HG02981 (cell line): Measurements from ENCODE around the gene EMC9.
"Not testable (repeated sequence)": the region's sequence is repeated elsewhere in the genome, so short reads cannot be mapped to it uniquely, and the experiment has no call there.

Experiments used
- ATAC-seq: cut with Tn5 transposase; IDR thresholded peaks from one replicate; pipeline ENCODE4 v1.9.1; 2021; ENCODE audit warnings: mild to moderate bottlenecking, moderate library complexity; ENCODE audit not compliant: unreplicated experiment

EMC9 gene

DNA sequence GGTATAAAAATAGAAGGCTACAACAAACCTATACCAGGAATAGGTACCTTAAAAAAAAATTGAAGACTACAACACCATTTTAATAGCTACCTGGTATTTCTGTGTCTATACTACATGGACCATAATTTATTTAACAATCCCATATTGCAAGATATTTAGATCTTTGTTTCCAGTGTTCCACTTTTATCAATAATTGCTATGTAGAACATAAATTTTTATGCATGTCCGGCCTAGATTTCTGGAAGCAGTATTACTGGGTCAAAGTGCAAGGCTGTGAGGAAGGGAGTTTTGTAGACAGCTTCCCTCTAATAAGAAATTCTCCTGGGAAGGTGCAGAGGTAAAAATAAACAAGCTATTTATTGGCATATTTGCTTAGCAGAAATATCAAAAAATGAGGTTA is 30.9 kb downstream of the EMC9 start:
- ATAC-seq, result no peak

DNA sequence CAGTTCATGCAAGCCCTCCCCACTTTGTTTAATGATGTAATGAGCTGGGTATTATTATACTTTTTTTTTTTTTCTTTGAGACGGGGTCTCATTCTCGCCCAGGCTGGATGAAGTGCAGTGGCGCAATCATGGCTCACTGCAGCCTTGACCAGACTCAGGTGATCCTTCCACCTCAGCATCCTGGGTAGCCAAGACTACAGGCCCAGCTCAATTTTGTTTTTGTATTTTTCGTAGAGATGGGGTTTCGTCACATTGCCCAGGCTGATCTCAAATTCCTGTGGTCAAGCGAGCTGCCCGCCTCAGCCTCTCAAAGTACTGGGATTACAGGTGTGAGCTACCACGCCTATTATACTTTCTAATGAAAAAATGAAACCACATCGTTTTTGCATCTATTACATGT is 31.3 kb downstream of the EMC9 start:
- ATAC-seq, result no peak

- no peak for ATAC-seq
Observed at GRCh38 chr14:24108336-24108874, 33.0 kb downstream of the EMC9 start.

DNA sequence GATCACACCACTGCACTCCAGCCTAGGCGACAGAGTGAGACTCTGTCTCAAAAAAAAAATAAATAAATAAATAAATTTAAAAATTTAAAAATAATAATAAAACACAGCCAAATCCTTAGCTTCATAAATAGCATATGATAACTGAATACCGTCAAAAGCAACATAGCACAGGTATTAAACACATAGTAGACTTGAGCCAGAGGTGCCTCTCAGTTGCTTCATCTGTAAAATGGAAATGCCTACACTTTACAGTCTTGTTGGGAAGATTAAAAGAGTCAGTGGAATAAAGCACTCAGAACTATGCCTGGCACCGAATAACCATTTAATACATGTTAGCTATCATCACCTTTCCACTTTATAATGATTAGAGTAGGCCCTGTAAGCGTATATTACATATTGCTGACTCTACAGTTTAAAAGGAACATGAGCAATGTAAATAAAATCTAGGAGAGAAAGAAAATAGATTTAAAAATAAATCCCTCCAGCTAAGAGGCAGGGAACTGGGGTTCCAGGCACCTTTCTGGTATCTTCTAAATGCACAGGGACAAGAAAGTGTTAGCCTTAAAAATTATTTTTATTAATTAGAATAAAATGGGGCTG is 34.6 kb downstream of the EMC9 start:
- no peak for ATAC-seq

GRCh38 chr14:24105609-24106239 is 35.7 kb downstream of the EMC9 start:
- not testable (repeated sequence) for ATAC-seq

- no peak for ATAC-seq
Observed at GRCh38 chr14:24103451-24103850, 37.9 kb downstream of the EMC9 start.

GRCh38 chr14:24102357-24103048 is 38.9 kb downstream of the EMC9 start:
- no peak for ATAC-seq

- ATAC-seq, result no peak
Observed at GRCh38 chr14:24100982-24101494, 40.4 kb downstream of the EMC9 start.

- no peak for ATAC-seq
Observed at GRCh38 chr14:24100197-24100981, 41.0 kb downstream of the EMC9 start.

DNA sequence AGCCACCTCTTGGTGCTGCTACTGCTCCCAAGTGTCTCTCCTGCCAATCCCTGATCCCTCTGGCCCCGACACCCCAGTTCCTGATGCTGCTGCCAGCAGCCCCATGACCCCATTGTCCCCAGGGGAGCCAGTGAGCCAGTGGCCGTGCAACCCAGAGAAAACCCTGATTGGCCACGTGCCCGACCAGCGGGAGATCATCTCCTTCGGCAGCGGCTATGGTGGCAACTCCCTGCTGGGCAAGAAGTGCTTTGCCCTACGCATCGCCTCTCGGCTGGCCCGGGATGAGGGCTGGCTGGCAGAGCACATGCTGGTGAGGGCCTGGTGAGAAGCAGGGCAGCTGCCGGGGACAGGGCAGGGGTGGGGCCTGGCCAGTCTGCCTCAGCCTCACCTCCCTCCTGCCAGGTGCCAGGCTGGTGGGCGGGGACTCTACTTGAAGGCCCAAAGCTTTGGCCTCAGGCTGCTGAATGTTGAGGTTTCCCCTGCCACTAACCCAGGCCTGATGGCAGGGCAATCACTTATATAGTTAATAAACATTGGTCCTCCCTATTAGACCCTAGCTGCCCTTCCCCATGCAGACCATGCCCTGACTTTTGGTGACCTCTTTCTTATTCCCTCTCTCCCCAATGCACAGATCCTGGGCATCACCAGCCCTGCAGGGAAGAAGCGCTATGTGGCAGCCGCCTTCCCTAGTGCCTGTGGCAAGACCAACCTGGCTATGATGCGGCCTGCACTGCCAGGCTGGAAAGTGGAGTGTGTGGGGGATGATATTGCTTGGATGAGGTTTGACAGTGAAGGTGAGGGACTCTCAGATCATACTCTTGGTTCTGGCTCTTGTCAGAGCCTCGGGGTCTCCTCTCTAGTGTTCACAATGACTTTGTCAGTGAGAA is 42.2 kb downstream of the EMC9 start:
- no peak for ATAC-seq

DNA sequence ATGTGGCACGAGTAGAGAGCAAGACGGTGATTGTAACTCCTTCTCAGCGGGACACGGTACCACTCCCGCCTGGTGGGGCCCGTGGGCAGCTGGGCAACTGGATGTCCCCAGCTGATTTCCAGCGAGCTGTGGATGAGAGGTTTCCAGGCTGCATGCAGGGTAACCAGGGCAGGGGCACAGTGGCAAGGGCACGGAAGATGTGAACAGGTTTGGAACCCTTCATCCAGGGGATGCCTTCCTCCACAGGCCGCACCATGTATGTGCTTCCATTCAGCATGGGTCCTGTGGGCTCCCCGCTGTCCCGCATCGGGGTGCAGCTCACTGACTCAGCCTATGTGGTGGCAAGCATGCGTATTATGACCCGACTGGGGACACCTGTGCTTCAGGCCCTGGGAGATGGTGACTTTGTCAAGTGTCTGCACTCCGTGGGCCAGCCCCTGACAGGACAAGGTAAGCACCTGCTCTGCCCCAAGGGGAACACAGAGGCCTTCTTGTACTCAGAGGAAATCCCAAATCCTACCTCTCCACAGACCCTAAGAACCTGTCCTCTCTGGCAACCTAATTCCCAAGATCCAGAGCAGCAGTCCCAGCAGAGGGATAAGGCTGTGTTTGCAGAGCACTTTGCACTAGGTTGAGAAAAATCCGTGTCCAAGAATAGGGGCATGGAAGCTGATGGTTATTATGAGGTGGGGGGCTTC is 43.0 kb downstream of the EMC9 start:
- no peak for ATAC-seq

DNA sequence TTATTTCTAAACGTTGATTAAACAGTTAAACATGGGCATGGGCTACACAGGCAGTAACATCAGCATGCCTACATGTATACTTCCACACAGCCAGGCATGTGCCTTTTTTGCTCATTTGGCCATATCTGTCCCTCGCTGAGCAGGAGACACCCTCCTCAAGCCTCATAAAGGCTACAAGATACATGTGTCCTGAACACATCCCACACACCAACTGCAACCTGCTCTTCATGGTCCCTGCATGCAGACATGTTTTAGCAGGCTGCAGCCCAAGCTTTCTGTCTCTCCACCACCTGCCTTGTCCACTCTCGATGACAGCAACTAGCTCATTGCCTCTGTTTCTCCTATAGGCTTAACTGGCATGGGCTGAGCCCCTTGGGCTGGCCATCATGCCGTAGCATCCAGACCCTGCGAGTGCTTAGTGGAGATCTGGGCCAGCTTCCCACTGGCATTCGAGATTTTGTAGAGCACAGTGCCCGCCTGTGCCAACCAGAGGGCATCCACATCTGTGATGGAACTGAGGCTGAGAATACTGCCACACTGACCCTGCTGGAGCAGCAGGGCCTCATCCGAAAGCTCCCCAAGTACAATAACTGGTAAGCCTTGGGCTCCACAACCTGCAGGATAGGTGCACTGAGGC is 44.7 kb downstream of the EMC9 start:
- ATAC-seq, result no peak

- peak; percentile 63 for ATAC-seq
Observed at GRCh38 chr14:24095271-24096068, 45.9 kb downstream of the EMC9 start.

GRCh38 chr14:24094841-24095270 is 46.5 kb downstream of the EMC9 start:
- no peak for ATAC-seq

DNA sequence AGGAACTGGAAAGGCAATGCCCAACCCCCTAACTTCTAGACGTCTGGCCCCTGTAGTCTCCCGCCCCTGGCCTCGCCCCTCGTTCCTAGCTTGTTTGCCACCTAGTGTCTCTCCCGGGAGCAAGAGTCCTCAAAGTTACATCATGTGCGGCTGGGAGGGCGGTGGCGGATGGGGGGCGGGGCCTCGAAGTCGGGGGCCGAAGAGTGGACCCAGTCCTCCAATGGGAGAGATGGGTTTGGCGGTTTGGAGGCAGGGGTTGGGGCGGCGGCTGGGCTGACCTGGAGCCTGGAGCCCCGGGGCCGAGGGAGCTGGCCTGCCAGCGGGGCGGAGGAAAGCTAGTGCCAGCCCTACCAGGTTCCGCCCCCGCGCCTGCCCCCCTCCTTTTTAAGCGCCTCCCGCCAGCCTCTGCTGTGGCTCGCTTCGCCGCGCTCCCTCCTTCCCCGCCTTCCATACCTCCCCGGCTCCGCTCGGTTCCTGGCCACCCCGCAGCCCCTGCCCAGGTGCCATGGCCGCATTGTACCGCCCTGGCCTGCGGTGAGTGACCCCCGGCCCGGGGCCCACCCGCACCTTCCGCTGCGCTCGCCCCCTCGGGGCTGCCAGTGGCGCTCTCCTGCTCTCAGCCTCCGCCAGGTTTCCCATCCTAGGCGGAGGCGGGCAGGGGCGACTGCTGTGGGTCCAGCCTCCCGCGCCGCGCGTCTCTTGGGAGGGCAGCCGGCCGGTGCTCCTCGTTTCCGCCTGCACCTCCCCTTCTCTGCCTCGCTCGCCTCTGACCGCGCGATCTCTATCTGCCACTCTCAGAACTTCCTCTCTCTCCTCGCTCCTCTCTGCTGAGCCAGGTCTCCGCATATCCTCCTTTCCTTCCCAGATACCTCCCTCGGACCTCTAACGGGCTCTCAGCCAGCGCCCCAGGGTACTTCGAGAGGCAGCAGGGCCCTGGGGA is 47.2 kb downstream of the EMC9 start, which contains the start of gene PCK2:
PCK2 (plus strand) TSS at position 411 of the 940 bp plus-strand sequence; CDS start at position 506, 95 bp downstream.
- ATAC-seq, result peak; percentile 52

DNA sequence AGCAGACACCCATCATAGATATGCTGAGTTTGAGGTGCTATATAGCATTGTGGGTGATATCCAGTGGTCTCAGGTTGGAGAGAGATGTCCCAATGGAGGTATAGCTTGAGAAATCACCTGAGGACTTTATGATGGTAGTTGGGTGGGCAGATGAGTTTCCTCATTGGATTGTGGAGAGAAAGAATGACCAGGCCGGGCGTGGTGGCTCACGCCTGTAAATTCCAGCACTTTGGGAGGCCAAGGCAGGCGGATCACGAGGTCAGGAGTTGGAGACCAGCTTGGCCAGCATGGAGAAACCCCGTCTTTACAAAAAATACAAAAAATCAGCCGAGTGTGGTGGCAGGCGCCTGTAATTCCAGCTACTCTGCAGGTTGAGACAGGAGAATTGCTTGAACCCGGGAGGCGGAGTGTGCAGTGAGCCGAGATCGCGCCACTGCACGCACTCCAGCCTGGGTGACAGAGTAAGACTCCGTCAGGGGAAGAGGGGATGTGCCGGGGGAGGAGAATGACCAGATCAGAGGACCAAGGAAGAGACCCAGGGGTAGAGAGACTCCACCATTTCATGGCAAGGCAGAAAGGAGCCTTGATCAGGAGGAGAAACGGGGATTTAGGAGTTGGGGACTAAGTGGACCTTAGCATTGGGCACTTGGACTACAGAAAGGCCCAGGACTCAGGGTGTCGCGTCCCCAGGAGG is 48.0 kb downstream of the EMC9 start:
- no peak for ATAC-seq
